ENCODE data around the gene ASTN2.

Gene ASTN2

DNA sequence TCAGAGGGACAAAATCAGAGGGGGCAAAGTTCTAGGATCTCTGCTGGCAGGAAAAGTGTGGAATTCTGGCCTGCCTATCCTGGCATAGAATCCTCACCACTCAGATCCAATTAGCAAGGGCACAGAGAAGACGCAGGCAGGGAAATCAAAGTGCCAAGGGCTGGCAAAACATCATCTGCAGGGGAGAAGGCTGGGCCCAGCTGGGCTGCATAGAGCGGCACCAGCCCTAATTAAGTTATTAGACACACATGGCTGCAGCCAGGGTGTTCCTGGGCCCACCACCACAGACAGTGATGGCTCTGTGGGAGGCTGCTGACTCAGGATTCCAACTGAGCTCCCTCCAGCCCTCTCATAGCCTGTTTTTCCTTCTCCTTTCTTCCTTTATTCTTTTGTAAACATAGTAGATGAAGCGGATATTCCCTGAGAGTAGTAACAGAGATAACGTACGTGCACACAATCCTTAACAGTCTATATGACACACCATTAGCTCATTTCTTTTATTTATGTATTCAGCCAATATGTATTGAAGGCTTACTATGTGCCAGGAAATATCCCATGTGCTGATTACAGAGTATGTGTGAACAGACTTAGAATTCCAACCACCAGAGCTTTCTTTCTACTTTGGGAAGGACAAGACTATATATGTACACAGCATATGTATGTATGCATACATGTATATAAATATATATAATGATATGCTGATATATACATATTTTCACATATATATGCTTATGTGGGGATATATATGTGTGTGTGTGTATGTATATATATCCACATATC is 236.1 kb downstream of the ASTN2 start:
- no peak for DNase-seq (ENCODE audit: low read depth in 2 of 2)

DNA sequence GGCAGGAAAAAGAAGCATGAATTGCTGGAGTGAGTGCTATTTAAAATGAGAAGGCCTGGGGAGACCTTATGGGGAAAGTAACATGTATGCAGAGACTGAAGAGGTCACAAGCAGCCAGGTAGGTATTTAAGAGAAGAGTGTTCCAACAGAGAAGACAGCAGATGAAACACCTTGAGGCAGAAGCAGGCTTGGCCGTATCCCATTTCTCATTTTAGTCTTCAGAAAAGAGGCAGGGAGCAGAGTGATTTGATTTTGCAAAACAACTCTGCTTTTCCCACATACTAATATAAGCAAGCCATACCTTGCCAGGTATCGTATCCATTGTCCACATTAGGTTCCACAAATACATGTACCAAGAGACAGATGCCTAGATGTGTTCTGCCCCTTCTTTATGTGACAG is 244.3 kb downstream of the ASTN2 start:
- DNase-seq (ENCODE audit: low read depth in 2 of 2), result no peak

DNA sequence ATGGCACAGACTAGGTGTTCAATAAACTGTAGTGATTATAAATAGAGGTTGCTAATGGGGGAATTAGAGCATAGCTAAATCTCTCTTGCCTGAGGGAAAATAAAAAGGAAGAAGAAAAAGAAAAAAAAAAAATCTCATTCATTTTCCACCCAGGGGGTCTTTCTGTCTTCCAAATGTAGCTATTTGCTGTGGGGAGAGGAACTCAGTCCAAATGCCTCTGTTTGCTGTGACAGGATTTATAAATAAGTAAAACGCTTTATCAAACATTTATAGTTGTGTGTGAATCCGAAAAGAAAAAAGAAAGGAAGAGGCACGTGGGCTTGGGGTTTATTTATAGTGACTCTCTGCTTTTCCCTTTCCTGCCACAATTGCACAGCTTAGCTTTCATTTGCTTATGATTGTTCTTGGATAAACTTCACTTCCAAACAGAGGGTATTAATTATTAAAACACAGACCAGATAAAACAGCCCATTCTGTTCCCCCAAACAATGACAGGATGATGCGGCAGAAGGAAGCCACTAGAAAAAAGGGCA is 245.7 kb downstream of the ASTN2 start:
- DNase-seq (ENCODE audit: low read depth in 2 of 2), result no peak

DNA sequence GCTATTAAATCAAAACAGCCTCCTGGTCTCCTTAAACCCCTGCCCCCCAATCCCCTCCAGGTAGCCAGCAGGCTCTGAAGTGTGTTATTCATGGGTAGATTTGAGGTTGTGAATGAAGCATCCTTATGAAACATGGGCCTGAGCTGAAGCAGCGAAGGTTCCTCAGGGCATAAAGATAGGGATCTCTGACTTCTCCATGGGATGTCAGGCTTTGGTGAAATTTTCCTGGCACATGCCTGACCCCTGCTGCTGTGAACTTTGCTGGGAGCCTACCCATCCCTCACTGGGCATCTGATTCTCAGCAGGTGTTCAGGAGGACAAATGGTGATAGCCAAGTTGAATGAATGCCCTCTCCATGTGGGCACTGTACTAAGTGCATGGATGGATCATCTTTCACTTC is 250.3 kb downstream of the ASTN2 start:
- DNase-seq (ENCODE audit: low read depth in 2 of 2), result no peak

DNA sequence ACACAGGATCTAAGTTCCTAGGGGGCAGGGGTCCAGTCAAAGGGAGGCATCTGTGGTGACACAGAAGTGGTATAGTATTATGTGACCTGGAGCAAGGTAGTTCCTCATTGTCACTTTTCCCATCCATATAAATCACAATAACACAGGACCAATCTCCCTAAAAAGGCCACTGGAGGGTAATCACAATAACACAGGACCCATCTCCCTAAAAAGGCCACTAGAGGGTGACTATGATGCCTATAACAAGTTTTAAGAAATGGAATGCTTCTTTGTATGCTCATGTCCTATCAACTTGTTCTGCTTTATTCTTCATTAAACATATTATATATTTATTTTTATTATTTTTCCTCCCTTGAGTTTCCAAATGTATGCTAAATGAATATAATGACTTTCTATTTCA is 254.6 kb downstream of the ASTN2 start:
- DNase-seq (ENCODE audit: low read depth in 2 of 2), result no peak

DNA sequence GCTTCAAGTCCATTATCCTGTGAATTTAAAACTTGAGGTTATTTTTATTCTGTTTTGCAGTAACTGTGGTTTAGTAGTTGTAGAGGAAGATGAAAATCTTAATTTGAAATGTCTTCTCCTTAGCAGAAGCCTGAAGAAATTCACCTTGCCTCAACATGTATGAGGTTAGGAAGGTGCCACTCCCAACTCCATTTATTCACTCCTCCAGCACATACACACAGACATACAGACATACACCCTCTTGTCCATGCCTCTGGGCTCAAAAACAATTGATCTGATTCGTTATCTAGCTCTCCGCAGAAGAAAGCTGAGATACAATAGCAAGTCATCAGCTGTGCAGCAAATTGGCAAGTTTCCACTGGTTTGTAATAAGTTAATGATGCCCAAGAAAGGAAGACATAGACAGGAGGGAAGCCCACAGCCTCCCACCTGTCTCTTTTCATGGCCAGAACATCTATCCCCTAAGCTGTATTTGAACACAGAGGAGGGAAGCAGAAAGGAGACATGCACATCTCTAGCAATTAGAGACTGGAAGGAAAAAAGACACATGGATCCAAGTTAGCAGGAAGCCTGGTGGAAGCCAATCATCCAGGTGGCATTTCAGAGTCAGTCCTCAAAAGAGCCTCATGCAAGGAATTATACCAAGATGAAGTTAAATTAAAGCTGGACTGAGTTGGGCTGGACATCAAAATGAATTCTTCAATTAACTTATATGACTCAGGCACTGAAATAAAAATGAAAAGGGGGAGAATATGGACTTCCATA is 257.9 kb downstream of the ASTN2 start:
- DNase-seq (ENCODE audit: low read depth in 2 of 2), result no peak

DNA sequence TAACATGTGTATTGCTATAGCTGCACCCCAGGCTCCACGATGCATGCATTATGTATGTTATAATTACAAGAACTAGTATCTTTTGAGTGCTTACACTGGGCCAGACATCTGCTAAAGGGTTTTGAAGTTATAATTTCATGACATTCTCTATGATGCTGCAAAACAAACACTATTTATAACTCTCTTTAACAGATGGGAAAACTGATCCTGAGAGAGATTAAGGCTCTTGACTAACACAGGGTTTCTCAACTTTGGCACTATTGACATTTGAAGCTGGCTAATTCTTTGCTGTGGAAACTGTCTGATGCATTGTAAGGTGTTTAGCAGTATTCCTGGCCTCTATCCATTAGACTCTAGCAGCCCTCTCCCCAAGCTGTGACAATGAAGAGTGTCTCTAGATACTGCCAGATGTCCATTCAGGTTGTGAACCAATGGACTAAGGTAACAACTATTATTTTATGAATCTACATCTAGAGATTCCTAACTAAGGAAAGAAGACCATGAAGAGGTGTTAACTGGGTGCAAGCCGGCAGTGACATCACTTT is 258.6 kb downstream of the ASTN2 start:
- DNase-seq (ENCODE audit: low read depth in 2 of 2), result no peak

DNA sequence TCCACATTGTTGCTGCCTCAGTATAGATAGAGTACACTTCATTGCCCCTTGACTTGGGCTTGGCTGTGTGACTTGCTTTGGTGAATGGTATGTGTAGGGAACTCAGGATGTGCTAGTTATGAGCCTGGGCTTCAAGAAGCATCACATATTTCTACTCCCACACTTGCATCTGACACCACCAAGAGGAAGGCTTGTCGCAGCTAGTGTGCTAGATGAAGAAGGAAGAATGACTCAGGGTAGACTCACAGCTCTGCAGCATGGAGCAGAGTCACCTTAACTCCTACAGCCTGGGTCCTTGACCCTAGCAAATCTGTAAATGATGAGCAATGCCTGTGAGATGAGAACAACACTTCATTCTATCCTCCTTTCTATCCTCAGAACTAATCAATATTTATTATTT is 261.8 kb downstream of the ASTN2 start:
- no peak for DNase-seq (ENCODE audit: low read depth in 2 of 2)

DNA sequence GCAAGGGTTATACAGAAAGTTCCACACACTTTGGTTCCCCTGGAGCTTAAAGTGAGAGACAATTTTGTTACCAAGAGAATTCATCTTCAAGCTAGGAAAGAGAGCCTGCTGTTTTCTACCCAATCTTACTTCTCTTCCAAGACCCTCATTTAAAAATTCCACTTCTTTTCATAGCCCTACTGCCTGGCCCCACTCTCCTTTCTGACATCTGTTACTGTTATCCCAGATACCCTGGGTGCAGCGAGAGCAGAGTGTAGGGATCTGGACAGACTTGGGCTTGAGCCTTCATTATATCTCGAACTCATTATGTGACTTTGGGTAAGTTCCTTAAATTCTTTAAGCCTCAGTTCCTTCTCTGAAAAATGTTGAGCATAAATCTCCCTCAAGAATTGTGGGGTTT is 263.1 kb downstream of the ASTN2 start:
- no peak for DNase-seq (ENCODE audit: low read depth in 2 of 2)

DNA sequence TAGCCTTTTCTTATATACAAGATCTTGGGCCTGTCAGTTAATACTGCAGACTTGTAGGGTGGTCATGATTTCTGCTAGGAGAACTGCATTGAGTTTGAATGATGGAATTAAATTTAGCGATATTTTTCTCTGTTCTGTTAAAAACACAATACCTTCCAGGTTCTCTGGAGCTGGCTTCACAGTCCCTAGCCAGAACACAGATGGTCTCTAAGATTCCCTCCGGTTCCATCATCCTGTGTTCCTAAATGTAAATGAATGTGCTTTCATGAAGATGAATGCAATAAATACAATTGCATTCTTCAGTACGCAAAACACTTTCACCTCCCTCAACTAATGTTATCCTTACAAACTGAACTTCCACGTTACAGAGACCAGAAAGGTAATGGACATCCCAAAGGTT is 264.9 kb downstream of the ASTN2 start:
- DNase-seq (ENCODE audit: low read depth in 2 of 2), result no peak

DNA sequence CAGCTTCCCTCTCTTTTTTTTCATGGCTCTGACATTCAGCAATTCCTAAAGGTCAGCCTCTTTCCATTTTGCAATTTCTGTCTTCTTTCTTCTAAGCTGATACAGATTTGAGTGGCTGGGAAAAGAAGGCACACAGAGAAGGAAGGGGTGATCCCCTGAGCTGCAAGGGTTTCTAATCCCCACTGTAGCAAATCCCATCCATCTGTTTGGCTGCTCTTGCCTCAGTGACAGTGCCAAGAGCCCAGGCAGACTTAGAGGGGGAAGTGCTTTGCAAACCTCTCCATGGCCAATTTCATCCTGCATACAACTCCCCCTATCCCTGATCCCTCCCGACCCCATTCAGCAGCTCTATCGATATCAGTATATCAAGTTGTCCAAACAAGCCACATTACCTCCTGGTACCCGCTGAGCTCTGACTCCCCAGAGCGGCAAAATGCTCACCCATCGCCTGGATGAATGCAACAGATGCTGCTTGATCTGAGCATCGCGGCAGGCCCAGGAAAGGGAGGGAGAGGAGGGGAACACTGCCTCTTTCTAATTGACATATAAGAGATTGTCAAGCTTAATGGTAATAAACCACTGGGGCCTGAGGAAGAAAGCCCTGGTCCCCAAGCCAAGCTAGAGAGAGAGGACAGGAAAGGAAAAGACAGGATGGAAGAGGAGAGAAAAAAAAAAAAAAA is 268.9 kb downstream of the ASTN2 start:
- no peak for DNase-seq (ENCODE audit: low read depth in 2 of 2)

DNA sequence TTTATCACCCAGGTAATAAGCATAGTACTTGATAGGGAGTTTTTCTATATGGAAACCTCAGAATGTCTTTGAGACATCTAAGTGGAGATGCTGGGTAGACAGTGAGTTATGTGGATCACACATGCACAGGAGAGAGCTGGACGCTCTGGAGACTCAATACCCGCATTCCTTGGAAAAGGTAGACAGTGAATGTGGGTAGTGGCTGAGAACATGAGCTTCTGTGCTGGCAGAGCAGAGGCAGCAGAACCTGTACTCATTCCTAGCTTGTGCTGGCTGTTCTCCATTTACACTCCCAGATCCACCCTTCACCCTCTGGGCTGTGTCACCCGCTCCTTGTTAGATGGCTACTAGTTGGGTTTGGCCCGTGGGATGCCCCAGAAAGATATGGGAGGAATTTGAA is 269.8 kb downstream of the ASTN2 start:
- no peak for DNase-seq (ENCODE audit: low read depth in 2 of 2)

DNA sequence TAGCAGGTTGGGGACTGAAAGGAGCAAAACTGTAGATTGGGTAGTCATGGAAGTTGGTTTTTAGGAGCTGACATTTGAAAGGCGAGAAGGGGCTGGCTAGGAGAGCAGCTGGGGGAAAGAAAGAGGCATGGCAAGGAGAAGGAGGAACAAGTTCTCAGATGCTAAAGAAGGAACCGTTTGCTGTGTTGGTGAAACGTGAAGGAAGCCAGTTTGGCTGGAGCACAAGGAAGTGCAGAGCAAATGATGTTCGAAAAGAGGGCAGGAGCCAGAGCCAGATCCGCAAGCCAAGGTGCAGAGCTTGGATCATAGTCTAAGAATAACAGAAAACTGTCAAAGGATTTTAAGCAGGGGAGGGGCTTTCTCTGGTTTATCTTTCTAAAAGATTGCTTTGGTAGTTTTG is 276.6 kb downstream of the ASTN2 start:
- DNase-seq (ENCODE audit: low read depth in 2 of 2), result no peak

DNA sequence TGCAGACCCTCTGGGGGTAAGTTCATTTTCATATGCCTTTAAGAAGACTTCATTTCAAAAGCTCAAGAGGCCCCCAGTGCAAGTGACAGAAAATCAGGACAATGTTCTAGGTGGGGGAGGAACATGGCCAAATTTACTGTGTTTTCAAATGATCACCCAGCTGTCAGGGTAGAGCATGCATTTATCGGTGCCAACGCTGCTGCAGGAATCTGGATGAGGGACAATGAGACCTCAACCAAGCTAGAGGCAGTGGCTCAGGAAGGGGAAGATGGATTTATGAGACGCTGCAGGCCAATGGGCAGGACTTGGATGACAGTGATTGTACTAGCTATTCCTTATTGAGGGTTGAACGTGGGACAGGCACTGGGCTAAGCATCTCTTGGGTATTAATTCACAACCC is 278.4 kb downstream of the ASTN2 start:
- no peak for DNase-seq (ENCODE audit: low read depth in 2 of 2)

DNA sequence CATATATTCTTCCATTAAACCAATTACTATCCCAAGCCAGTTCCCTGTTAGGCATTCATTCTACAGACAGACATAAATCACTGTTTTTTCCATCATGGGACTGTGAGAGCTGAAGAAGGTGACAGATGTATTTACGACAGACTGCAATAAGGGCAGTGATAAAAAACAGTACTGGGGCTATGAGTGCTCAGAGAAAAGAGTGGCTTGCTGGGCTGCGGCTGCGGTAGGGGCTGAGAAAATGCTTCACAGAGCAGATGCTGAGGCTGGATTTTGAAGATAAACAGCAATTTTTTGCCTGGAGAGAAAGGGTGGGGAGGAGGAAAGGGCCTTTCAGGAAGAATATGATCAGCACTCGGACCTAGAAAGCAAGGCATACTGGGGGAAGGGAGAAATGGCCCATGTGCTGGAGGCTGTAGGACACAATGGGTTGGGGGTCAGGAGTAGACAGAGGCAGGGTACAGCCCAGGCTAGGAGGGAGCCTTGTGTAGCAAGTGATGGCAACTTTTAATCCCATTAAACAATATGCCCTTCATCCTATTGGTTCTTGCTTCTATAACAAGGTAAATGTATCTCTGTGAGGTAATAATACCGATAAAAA is 279.3 kb downstream of the ASTN2 start:
- DNase-seq (ENCODE audit: low read depth in 2 of 2), result no peak

DNA sequence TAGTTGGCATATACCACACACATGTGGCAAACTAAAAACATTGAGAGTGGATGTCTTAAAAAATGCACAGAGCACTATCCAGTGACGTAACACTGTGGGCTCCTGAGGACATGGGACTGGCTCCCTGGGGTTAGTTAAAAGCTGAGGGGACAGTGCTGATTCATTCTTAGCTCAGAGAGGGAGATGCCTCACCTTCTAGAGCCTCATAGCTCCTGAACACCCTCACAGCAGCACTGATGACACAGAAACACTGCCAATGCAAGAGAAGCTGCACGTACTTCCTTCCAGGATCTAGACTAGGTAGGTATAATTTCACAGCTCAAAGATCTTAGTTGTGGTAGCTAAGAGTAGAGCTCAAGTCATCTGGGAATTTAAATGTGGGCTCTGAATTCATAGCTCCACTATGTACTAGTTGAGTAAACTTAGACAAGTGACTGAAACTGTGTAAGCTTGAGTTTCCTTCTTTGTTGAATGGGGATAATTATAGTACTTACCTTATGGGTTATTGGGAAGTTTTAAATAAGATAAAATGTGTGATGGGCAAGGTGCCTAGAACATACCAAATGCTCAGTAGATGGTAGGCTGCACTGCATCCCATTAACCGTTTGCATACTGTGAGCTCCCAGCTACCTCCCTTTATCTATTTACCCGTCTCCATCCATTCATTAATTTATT is 279.9 kb downstream of the ASTN2 start:
- no peak for DNase-seq (ENCODE audit: low read depth in 2 of 2)

DNA sequence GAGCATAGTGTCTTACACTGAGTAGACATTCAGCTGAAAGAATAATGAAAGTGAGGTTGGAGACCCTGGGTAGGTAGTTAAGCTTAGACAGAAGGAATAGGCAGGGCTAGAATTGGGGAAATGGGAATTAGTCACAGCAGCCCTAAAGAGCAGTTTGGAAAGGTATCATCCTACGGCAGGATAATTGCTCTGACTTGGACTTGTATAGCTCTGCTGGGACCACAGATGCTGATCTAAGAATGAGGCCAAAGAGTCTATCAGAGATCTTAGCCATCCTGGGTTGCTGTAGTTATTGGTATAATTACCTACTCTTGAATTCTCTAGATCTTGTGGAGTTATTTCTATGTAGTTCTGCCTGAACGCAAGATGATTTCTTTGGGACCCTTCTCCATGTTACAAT is 288.0 kb downstream of the ASTN2 start:
- no peak for DNase-seq (ENCODE audit: low read depth in 2 of 2)

DNA sequence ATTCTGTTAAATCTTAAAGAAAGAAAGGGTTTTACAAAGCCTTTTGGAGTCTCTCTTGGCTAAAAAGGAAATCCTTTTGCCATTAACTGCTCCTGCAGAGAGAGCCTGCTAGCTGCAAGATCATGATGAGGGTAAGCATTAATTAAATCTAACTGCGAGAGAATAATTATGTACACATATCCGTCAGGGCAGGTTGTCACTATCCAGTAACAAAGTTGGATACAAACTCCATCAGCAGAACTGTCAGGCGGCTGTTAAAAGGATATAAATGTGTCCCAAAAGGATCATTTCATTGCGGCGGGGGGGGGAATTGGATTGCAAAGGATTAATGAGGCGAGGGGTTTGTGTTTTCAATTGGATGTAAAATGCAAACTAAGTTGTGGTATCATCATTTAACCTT is 289.3 kb downstream of the ASTN2 start:
- no peak for DNase-seq (ENCODE audit: low read depth in 2 of 2)

DNA sequence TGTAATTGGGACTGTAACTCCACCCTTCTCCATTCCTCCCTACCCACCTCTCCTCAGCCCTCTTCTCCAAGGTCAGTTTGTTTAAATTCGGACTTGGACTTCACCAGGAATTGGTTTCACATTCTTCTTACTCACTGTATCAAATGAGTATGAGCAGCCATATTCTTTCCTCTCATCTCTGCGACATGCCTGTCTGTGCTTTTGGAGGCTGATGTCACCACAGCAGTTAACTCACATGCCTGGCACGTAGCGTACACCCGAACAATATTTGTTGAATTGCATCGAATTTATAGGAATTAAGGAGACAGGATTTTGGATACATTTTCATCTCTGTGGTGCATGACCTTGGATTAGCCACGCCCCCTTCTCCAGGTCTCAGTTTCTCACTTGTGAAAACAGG is 291.1 kb downstream of the ASTN2 start:
- DNase-seq (ENCODE audit: low read depth in 2 of 2), result no peak

DNA sequence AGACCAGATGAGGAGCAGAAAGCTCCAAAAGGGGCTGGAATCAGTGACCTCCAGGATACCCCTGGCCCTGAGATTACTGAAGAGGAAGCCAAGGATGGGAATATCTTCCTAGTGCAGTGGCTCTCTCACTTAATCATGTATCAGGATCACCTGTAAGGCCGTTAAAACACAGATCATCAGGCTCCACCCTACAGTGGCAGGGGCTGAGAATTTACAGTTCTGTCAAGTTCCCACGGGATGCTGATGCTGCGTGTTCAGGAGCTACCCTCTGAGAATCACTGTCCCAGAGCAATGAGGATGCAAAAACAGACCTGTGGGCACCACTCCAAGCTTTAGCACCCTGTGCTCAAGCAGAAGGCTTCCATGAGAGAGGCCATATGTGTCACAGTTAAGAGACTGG is 291.9 kb downstream of the ASTN2 start:
- no peak for DNase-seq (ENCODE audit: low read depth in 2 of 2)

DNA sequence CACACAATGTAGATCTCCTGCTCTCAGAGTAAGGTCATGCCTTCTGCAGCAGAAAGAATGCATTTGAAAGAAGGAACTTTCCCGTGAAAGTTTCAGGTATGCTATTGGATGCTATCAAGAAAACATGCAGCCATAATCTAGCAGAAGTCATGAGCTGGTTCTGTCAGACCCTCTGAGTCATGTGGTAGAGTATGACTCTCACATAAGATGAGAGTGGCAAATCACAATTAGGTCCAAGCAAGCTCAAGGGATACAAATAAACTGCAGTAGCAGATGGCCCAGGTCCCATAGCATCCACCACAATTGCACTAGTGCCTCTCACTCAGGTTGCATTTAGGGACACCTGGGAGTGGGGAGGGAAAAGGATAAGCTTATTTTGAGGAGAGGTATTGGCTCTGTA is 292.8 kb downstream of the ASTN2 start:
- no peak for DNase-seq (ENCODE audit: low read depth in 2 of 2)

All from stimulated activated CD4-positive, alpha-beta T cell treated with anti-CD3 and anti-CD28 coated beads, Interleukin-1b, Interleukin-23, amount 100 ng/mL, for 4 hours (primary cell).